Cardiac septum (tissue), 1 donor: Measurements from ENCODE around the gene TMUB2. TPM values are rescaled to one million over a fixed set of nuclear protein-coding genes. Genes with fewer than 3 reads are reported as not detected.

Experiments
- DNase-seq: peaks from one replicate; pipeline ENCODE4 v3.0.0-alpha.2; 2020; ENCODE audit warnings: low spot score
- intact Hi-C: fragments of 100-400 bp; cut with DNase I; formaldehyde crosslinking; loops from one replicate; pipeline ENCODE4 v1.14.0; 2022
- total RNA-seq: library from RNA; stranded (reverse); fragmentation: NEBNext Ultra II Directional; extraction: Animal tissue kit (Norgen Biotek cat#: 25700); gene quantifications from one replicate; pipeline ENCODE4 v1.2.1, GENCODE V29; 2021
- donor health status: DM: no; HTN: no; CAD: no.

The TMUB2 gene
- total RNA-seq, 1 donor from 2014 or later = 20.5 TPM

- intact Hi-C loops = loop anchor here (5.0 to 10.0 kb wide), 2 partner anchors 132 to 290 kb away; partner anchors contain the start of genes GPATCH8 and GRN
- no peak for DNase-seq
Observed at GRCh38 chr17:44214896-44215295, 28.1 kb downstream of the TMUB2 start.

GRCh38 chr17:44216173-44216572, 29.4 kb downstream of the TMUB2 start:
- intact Hi-C loops = loop anchor here (10.0 kb wide), 1 partner anchor 289 kb away; the partner anchor contains the start of gene GPATCH8
- no peak for DNase-seq

GRCh38 chr17:44216694-44217093, 29.9 kb downstream of the TMUB2 start:
- intact Hi-C loops = loop anchor here (10.0 kb wide), 1 partner anchor 288 kb away; the partner anchor contains the start of gene GPATCH8
- no peak for DNase-seq

GRCh38 chr17:44217738-44218343, 31.1 kb downstream of the TMUB2 start:
- DNase-seq = no peak
- intact Hi-C loops = loop anchor here (1.0 to 10.0 kb wide), 3 partner anchors 18 to 287 kb away; partner anchors contain the start of gene GPATCH8

GRCh38 chr17:44218344-44219107, 31.8 kb downstream of the TMUB2 start:
- intact Hi-C loops = loop anchor here (1.0 to 10.0 kb wide), 3 partner anchors 18 to 286 kb away; partner anchors contain the start of gene GPATCH8
- peak; percentile 94 for DNase-seq

- DNase-seq = no peak
- intact Hi-C loops = loop anchor here (10.0 kb wide), 1 partner anchor 286 kb away; the partner anchor contains the start of gene GPATCH8
Observed at GRCh38 chr17:44219108-44219615, 32.4 kb downstream of the TMUB2 start.

GRCh38 chr17:44219616-44220212, 32.9 kb downstream of the TMUB2 start, which contains the start of gene UBTF:
Gene UBTF (minus strand): TSS chr17:44219675. CDS start chr17:44218229, 1,446 bp downstream.
- DNase-seq = peak; percentile 84
- intact Hi-C loops = loop anchor here (2.0 to 10.0 kb wide), 2 partner anchors 59 to 285 kb away; partner anchors contain the start of gene GPATCH8

- DNase-seq = no peak
- intact Hi-C loops = loop anchor here (2.0 kb wide), 1 partner anchor 58 kb away; no protein-coding TSS in a partner anchor
Observed at GRCh38 chr17:44220213-44221083, 33.7 kb downstream of the TMUB2 start.

- DNase-seq = peak; percentile 87
- intact Hi-C loops = loop anchor here (2.0 kb wide), 1 partner anchor 58 kb away; no protein-coding TSS in a partner anchor
Observed at GRCh38 chr17:44221084-44221861, 34.5 kb downstream of the TMUB2 start.

- DNase-seq = no peak
- intact Hi-C loops = loop anchor here (2.0 kb wide), 1 partner anchor 57 kb away; no protein-coding TSS in a partner anchor
Observed at GRCh38 chr17:44221862-44222111, 35.0 kb downstream of the TMUB2 start.

- DNase-seq = peak; percentile 89
- intact Hi-C loops = no loop called here
Observed at GRCh38 chr17:44222112-44222869, 35.5 kb downstream of the TMUB2 start.

GRCh38 chr17:44223541-44224071, 36.8 kb downstream of the TMUB2 start:
- intact Hi-C loops = no loop called here
- DNase-seq = no peak

GRCh38 chr17:44229090-44229489, 42.3 kb downstream of the TMUB2 start:
- no peak for DNase-seq
- intact Hi-C loops = no loop called here

GRCh38 chr17:44230140-44230539, 43.4 kb downstream of the TMUB2 start:
- no peak for DNase-seq
- intact Hi-C loops = no loop called here

- intact Hi-C loops = no loop called here
- no peak for DNase-seq
Observed at GRCh38 chr17:44232061-44232460, 45.3 kb downstream of the TMUB2 start.

GRCh38 chr17:44233582-44233981, 46.8 kb downstream of the TMUB2 start:
- intact Hi-C loops = no loop called here
- no peak for DNase-seq

- no peak for DNase-seq
- intact Hi-C loops = no loop called here
Observed at GRCh38 chr17:44235583-44235936, 48.8 kb downstream of the TMUB2 start.
